ENCODE results near the gene AKNAD1. TPM values are rescaled to one million over a fixed set of nuclear protein-coding genes. Genes with fewer than 3 reads are reported as not detected.

The AKNAD1 gene
- total and polyA plus RNA-seq, 10 of the 15 experiments (the other 5 are each of a cell fraction or from before 2014, with no cell fraction given), result 0.05 to 0.13 (median 0.10) TPM; not detected in 7

GRCh38 chr1:108882837-108883236 is 25.9 kb upstream of the AKNAD1 start:
- no peaks in the 10 kb centered on the region for H4K20me1 ChIP-seq (ENCODE audit: control insufficient read depth, insufficient read depth)
- no peak overlapping the region for H2AFZ ChIP-seq (ENCODE audit: control insufficient read depth, low read depth, low read length)
- no peak overlapping the region for H3K9ac ChIP-seq (ENCODE audit: control insufficient read depth, insufficient read depth, low read length)
- RAD21 ChIA-PET (ENCODE audit: unreplicated experiment), result interaction anchor here (0.8 kb wide), 2 partner anchors 17 to 54 kb away, joined by 3 read pairs; no protein-coding TSS in a partner anchor
- in situ Hi-C loops (cut with MboI) (no loop called here), intact Hi-C loops (cut with micrococcal nuclease; ENCODE audit: unreplicated experiment) (no loop called here)
- no peak overlapping the region for H3K27ac ChIP-seq (ENCODE audit: control insufficient read depth, insufficient read depth)
- peaks cover 11% of the 10 kb centered on the region for H3K79me2 ChIP-seq (ENCODE audit: control insufficient read depth, insufficient read depth, low read length)
- H3K36me3 ChIP-seq (ENCODE audit: control insufficient read depth in 2 of 2, insufficient read depth in 2 of 2, low read length in 1 of 2), result no peaks in the 10 kb centered on the region; a peak in 1 of 4 replicates
- no peaks in the 10 kb centered on the region for H3K9me3 ChIP-seq (replicated peaks; ENCODE audit: control insufficient read depth, insufficient read depth, low read length)
- H3K27me3 ChIP-seq (replicated peaks in 1 of 2; ENCODE audit: control insufficient read depth in 2 of 2, insufficient read depth in 2 of 2, low read length in 1 of 2), result no peaks in the 10 kb centered on the region
- BruUV-seq (replicated peaks), result no TSS peak
- 100% methylated on average over 2 of the region's 2 CpGs for WGBS (ENCODE audit: insufficient coverage, insufficient replicate concordance, low lambda C conversion rate, missing lambda C conversion rate)
- POLR2A ChIA-PET, result interaction anchor here (0.5 to 1.7 kb wide), 2 partner anchors 191 to 1747 kb away, joined by 4 read pairs; partner anchors contain the start of gene PRPF38B
- SMC1A ChIA-PET (ENCODE audit: uncharacterized antibody, unreplicated experiment), result interaction anchor here (1.2 to 1.4 kb wide), 2 partner anchors 9 to 14 kb away, joined by 4 to 6 read pairs; no protein-coding TSS in a partner anchor
- ATAC-seq, result no peak
- no peak overlapping the region for H3K4me2 ChIP-seq (ENCODE audit: control insufficient read depth, insufficient read depth)
- FAIRE-seq, result no peak
- H3K4me3 ChIP-seq, result no peak overlapping the region
- TF ChIP-seq CBX3 (IDR thresholded peaks at IDR 0.05; ENCODE audit: borderline replicate concordance, low read depth) (no peak), SREBF2 (IDR thresholded peaks at IDR 0.05; ENCODE audit: low read length) (no peak), CHD4 (IDR thresholded peaks at IDR 0.05) (no peak), SMAD5 (IDR thresholded peaks at IDR 0.05; ENCODE audit: low read depth) (no peak), SPI1 (IDR thresholded peaks at IDR 0.05; ENCODE audit: borderline replicate concordance, insufficient read depth, low read depth, low read length) (no peak), CHD2 (IDR thresholded peaks at IDR 0.05; ENCODE audit: borderline replicate concordance, low read depth, low read length) (no peak), MEF2B (IDR thresholded peaks at IDR 0.05; ENCODE audit: partially characterized antibody, poor library complexity, severe bottlenecking) (no peak), MEF2A (IDR thresholded peaks at IDR 0.05; ENCODE audit: insufficient read depth, low read depth, low read length) (no peak)
- no peak for DNase-seq (ENCODE audit: low read depth, low spot score)
- CTCF ChIA-PET, result interaction anchor here (1.2 to 5.6 kb wide), 5 partner anchors 9 to 54 kb away, joined by 3 to 35 read pairs (median 6); no protein-coding TSS in a partner anchor
- H3K4me1 ChIP-seq (ENCODE audit: control insufficient read depth, insufficient read depth, low read length), result no peaks in the 10 kb centered on the region

Data from GM12878 (cell line).